Measurements from ENCODE around the gene MMP15.

Gene MMP15

GRCh38 chr16:58035356-58036170 is 10.0 kb downstream of the MMP15 start:
- no peak for DNase-seq (ENCODE audit: low read depth in 3 of 3)

- no peak for DNase-seq (ENCODE audit: low read depth in 3 of 3)
Measured at GRCh38 chr16:58036943-58037342, 11.4 kb downstream of the MMP15 start.

DNA sequence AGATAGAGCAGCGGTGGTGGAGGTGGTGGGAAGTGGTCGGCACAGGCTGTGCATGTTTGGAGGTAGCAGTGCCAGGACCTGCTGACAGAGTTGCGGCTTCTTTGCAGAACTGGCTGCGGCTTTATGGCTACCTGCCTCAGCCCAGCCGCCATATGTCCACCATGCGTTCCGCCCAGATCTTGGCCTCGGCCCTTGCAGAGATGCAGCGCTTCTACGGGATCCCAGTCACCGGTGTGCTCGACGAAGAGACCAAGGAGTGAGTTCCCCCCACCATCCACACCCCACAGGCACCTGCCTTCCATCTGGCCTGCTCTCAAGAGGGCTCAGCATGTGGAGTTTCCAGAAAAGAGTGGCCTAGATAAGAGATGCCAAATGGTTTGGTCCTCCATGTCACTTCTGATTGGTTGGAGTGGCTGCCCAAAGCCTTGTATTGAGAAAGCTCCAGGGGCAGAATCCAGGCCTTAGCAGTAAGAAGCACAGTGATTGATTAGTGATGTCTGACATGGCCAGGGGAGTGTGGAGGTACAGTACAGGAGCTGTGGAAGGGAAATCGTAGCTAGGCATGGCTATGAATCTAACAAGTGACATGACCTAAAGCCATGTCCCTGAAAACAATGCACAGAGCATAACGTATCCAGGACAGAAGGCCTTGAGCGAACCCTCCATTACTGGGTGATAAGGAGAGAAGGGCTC is 12.0 kb downstream of the MMP15 start:
- DNase-seq (ENCODE audit: low read depth in 3 of 3) = no peak

DNA sequence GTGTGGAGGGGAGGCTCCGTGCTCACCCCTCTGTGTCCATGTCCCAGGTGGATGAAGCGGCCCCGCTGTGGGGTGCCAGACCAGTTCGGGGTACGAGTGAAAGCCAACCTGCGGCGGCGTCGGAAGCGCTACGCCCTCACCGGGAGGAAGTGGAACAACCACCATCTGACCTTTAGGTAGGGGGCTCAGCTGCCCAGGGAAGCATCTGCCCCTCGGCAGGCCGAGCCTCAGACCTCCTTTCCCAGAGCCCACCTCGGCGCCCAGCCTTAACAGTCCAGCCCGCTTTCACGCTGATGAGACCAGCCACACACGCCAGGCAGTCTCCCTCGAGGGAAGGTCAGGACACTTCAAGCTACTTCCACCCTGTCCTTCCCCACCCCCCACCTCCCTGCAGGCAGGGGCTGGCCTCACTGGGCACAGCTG is 12.7 kb downstream of the MMP15 start:
- no peak for DNase-seq (ENCODE audit: low read depth in 3 of 3)

DNA sequence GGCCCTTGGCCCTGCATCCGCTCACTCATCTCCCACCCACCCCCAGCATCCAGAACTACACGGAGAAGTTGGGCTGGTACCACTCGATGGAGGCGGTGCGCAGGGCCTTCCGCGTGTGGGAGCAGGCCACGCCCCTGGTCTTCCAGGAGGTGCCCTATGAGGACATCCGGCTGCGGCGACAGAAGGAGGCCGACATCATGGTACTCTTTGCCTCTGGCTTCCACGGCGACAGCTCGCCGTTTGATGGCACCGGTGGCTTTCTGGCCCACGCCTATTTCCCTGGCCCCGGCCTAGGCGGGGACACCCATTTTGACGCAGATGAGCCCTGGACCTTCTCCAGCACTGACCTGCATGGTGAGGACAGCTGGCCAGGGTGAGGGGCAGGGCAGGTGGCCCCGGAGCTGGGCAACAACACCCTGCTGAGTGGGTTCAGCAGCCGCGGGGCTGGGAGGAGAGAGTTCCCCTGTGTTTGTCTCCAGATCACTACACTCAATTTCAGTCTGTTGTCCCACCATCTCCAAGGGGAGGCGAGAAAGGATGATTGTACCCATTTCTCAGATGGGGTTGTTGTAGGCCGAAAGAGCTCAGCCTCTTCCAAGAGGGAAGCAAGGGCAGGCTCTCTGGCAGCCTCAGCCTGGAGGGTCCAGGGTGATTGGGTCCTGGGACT is 14.4 kb downstream of the MMP15 start:
- no peak for DNase-seq (ENCODE audit: low read depth in 3 of 3)

DNA sequence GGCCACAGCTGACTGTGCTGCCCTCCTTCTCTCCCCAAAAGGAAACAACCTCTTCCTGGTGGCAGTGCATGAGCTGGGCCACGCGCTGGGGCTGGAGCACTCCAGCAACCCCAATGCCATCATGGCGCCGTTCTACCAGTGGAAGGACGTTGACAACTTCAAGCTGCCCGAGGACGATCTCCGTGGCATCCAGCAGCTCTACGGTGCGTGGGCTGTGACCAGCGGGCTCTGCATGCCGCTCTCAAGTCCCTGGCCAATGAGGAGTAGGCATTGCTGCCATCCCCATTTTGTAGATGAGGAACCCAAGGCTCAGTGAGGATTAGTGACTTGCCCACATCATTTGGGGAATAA is 14.9 kb downstream of the MMP15 start:
- DNase-seq (ENCODE audit: low read depth in 3 of 3) = no peak

DNA sequence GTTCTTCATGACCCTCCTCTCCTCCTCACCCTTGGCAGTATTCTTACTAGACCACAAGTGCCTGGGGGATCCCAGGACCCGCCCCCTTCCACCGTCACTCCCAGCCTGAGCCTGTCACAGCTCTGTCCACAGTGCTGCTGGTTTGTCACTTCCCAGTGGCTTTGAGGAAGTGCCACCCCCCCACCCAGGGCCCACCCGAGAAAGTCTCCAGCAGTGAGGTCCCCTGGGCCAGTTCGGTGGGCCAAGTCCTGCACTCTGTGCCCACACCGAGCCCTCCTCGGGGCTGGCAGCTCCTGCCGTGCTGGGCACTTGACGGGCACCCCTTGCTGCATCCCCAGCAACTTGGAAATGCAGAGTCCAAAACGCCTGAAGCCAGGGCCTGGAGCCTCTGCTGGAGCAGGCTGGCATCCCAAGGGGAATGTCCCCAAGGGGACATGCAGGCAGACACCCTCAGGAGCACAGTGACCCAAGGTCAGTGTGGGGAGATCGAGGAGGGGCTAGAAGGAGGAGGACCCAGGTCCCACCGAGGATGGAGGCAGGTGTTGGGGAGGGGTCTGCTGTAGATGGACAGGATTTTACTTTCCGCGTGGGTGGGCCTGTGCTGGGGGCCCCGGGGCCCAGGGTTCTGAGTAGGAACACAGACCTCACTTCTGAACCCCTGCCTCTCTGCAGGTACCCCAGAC is 15.5 kb downstream of the MMP15 start:
- DNase-seq (ENCODE audit: low read depth in 3 of 3) = no peak

GRCh38 chr16:58041628-58041955 is 16.0 kb downstream of the MMP15 start:
- DNase-seq (ENCODE audit: low read depth in 3 of 3) = no peak

DNA sequence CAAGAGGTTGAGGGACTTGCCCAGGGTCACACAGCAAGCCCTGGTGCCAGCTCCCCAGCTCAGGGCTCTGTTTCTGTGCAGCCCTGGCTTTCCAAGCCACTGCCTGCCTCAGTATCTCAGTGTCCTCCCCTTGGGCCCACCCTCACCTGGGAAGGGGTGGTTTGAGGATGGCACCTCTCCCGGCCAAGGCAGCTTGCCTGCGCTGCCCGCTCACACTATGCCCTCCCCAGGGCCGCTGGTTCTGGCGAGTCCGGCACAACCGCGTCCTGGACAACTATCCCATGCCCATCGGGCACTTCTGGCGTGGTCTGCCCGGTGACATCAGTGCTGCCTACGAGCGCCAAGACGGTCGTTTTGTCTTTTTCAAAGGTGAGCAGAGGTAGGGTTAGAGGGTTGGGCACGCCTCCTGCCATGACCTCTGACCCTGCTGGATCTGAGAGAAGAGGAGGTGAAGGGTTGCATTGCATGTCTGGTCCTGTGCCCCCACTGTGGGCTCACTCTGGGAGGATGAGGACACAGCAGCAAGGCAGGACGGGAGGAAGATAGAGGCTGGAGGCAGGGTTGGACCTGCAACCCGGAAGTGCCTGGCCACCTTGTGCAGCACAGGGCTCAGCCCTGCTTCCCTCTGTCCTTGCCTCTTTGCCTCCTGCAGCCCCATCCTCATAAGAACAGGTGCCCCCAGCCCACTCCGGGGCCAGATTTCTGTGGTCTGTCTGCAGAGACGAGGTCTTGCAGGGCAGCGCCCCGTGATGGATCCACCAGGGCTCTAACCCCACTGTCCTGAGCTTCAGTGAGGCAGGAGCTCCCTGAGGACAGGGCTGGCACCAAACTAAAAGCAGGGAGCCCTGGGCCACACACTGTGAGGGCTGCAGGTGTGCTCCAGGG is 16.7 kb downstream of the MMP15 start:
- DNase-seq (ENCODE audit: low read depth in 3 of 3) = no peak

DNA sequence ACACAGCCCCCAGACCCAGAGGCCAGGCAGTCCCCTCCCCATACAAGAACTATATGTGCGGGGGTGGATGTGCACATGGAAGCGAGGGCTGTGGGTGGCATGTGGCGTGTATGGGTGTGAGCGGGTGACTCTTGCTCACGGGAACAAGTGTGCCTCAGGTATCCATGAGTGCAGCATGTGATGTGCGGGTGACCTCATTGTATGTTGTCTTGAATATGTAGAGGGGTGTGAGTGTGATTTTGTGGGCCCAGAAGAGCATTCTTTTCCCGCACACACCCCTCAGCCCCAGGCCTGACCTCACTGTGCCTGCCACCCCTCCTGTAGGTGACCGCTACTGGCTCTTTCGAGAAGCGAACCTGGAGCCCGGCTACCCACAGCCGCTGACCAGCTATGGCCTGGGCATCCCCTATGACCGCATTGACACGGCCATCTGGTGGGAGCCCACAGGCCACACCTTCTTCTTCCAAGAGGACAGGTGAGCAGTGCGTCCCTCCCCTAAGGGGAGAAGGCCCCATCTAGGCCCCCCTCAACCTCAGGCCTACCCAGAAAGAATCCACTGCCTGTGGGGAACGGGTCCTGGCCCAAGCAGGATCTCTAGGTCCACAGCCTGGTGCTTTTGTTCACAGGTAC is 17.4 kb downstream of the MMP15 start:
- no peak for DNase-seq (ENCODE audit: low read depth in 3 of 3)

GRCh38 chr16:58043571-58044155 is 18.1 kb downstream of the MMP15 start:
- no peak for DNase-seq (ENCODE audit: low read depth in 3 of 3)

DNA sequence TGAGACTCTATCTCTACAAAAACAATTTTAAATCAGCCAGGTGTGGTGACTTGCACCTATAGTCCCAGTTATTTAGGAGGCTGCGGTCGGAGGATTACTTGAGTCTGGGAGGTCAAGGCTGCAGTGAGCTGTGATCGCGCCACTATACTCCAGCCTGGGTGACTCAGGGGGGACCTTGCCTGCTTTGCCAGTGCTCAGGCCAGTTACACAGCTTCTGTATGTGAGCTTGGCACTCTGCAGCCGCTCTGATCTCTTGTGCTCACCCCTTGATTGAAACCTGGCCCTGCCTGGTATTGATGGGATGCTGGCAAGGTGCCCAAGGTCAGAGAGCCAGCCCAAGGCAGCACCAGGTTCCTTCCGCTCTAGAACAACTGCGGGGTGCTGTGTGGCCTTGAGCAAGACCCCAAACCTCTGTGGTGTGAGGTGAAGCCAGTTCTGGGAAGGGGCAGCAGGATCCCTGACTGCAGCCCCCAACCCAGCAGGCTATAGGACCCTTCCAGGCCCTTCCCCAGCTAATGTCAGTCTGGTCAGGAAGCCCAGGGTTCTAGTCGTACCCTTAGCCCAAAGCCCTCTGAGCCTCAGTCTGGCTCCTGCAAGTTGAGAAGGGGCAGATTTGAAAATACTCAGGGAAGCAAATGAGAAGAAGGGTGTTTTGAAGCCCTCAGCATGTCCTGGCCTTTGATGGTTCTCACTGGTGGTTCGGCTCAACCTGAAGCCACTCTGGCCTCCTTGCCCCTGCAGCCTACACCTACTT is 18.9 kb downstream of the MMP15 start:
- DNase-seq (ENCODE audit: low read depth in 3 of 3) = no peak

DNA sequence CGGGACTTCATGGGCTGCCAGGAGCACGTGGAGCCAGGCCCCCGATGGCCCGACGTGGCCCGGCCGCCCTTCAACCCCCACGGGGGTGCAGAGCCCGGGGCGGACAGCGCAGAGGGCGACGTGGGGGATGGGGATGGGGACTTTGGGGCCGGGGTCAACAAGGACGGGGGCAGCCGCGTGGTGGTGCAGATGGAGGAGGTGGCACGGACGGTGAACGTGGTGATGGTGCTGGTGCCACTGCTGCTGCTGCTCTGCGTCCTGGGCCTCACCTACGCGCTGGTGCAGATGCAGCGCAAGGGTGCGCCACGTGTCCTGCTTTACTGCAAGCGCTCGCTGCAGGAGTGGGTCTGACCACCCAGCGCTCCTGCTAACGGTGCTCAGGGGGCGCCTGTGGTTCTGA is 19.5 kb downstream of the MMP15 start:
- no peak for DNase-seq (ENCODE audit: low read depth in 3 of 3)

- no peak for DNase-seq (ENCODE audit: low read depth in 3 of 3)
Measured at GRCh38 chr16:58046054-58046881, 20.7 kb downstream of the MMP15 start.

GRCh38 chr16:58046936-58047335 is 21.4 kb downstream of the MMP15 start:
- DNase-seq (ENCODE audit: low read depth in 3 of 3) = no peak

- DNase-seq (ENCODE audit: low read depth in 3 of 3) = no peak
Measured at GRCh38 chr16:58047557-58048348, 22.2 kb downstream of the MMP15 start.

DNA sequence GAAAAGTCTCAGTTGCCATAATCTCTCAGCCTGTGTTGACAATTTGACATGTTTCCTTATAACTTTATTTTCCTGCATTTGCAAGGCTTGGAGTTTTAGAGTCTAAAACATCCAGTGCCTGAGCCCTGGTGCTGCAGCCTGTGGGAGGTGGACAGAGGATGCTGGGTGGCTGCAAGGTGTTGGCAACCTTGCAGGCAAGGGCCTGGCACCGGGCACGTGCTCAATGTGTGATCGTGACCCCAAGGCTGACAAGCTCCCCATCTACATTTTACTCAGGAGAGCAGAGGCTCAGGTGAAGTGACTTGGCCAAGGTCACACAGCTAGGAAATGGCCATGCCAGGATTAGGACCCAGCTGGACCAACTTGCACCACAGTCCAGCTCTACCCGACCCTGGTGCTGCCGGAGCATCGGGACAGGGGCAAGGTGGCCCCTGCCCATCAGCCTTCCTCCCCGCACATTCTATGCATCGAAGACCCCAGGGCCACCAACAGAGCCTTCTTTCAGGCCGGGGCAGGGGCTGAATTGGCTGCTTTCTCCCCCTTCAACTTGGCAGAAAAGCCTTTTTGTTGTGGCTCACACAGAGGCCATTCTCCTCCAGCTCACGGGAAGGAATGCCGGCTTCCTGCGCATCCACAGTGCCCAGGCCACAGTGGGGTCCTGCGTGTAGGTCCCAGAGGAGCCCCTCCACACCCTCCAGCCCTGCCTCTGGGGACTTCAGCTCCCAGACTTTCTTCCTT is 23.1 kb downstream of the MMP15 start:
- no peak for DNase-seq (ENCODE audit: low read depth in 3 of 3)

All from stimulated activated CD4-positive, alpha-beta T cell treated with anti-CD3 and anti-CD28 coated beads, TNF-alpha, amount 100 ng/mL, for 48 hours (primary cell).